Tibial artery (tissue), 4 donors: Measurements from ENCODE around the gene TRIM24.
"Not testable (repeated sequence)": the region's sequence is repeated elsewhere in the genome, so short reads cannot be mapped to it uniquely, and the experiment has no call there.

Experiments used
- DNase-seq, 2 donors: peaks; one replicate each; pipeline ENCODE4 v3.0.0-alpha.2; 2019
- H3K27ac ChIP-seq, 2 donors: fragments of 200-600 bp; sonication (generic) in 1 of 2; 1 replicate in 1 of 2; 2 replicates in 1 of 2; pipeline ENCODE4 v1.5.1; 2018 to 2019; ENCODE audit warnings: mild to moderate bottlenecking in 1 of 2
- H3K27me3 ChIP-seq, 2 donors: fragments of 200-600 bp; sonication (generic) in 1 of 2; one replicate each; pipeline versions ENCODE4 v1.5.1 to v1.6.0; 2016 to 2019
- H3K36me3 ChIP-seq, 3 donors: fragments of 200-600 bp; sonication (generic) in 2 of 3; one replicate each; pipeline ENCODE4 v1.5.1; 2016 to 2019; ENCODE audit warnings: mild to moderate bottlenecking in 2 of 3
- H3K4me1 ChIP-seq, 4 donors: fragments of 200-600 bp; sonication (generic) in 2 of 4; 1 replicate in 3 of 4; 2 replicates in 1 of 4; pipeline ENCODE4 v1.5.1; 2016 to 2019
- H3K4me3 ChIP-seq, 2 donors: fragments of 200-600 bp; sonication (generic) in 1 of 2; 1 replicate in 1 of 2; 2 replicates in 1 of 2; pipeline ENCODE4 v1.5.1; 2018 to 2019; ENCODE audit warnings: mild to moderate bottlenecking in 2 of 2
- H3K9me3 ChIP-seq, 3 donors: fragments of 200-600 bp; sonication (generic) in 1 of 3; one replicate each; pipeline ENCODE4 v1.5.1; 2016 to 2019
- intact Hi-C: fragments of 100-400 bp; cut with DNase I; formaldehyde crosslinking; loops from one replicate; pipeline ENCODE4 v1.15.0; 2023; ENCODE audit warnings: low total_unique reads
- TF ChIP-seq, protein P1 (sequence below), 2 experiments: fragments of 200-600 bp in 1 of 2; fragments of 450-650 bp in 1 of 2; IDR thresholded peaks; one replicate each; pipeline ENCODE4 v1.5.1; 2017 to 2019; ENCODE audit warnings: antibody characterized with exemption in 2 of 2, mild to moderate bottlenecking in 1 of 2, moderate library complexity in 1 of 2

Gene TRIM24

DNA sequence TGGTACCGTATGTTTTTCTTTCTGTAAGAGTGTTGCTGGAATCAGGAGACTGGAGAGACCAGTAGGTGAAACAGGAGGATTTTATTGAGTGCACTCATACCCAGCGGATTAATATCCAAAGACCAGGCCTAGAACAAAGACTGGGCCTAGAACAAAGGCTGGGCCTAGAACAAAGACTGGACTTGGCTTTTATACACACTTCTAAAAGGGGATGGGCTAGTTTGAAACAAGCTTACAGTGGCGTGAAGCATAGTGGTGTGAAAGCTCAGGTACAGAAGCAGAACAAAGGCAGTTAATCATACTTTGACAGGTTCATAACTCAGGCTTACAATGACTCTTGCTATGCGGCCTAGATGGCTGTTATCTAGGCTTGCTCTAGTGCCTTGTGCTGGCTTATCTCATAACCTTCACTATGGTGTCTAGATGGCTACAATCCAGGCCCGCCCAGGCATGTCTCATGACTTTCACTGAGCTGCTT is 67.7 kb downstream of the TRIM24 start:
- H3K36me3 ChIP-seq: peaks cover 49 to 56% (median 56%) of the 10 kb centered on the region in 3 donors
- DNase-seq: no peak

DNA sequence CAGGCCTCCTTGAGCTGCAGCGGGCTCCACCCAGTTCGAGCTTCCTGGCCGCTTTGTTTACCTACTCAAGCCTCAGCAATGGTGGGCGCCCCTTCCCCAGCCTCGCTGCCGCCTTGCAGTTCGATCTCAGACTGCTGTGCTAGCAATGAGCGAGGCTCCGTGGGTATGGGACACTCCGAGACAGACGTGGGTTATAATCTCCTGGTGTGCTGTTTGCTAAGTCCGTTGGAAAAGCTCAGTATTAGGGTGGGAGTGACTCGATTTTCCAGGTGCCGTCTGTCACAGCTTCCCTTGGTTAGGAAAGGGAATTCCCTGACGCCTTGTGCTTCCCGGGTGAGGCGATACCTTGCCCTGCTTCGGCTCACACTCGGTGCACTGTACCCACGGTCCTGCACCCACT is 76.8 kb downstream of the TRIM24 start:
- DNase-seq, intact Hi-C loops, H3K27ac ChIP-seq, H3K4me3 ChIP-seq, H3K4me1 ChIP-seq, H3K9me3 ChIP-seq, H3K27me3 ChIP-seq: not testable (repeated sequence)
- peaks cover 30 to 43% (median 43%) of the 10 kb centered on the region in 3 donors for H3K36me3 ChIP-seq

More for the DNA sequence above, 67.7 kb downstream of the TRIM24 start:
- H3K4me3 ChIP-seq: no peak overlapping the region
- no peak overlapping the region for H3K27ac ChIP-seq
- intact Hi-C loops: no loop called here
- H3K4me1 ChIP-seq: no peaks in the 10 kb centered on the region
- TF ChIP-seq, protein P1, sequence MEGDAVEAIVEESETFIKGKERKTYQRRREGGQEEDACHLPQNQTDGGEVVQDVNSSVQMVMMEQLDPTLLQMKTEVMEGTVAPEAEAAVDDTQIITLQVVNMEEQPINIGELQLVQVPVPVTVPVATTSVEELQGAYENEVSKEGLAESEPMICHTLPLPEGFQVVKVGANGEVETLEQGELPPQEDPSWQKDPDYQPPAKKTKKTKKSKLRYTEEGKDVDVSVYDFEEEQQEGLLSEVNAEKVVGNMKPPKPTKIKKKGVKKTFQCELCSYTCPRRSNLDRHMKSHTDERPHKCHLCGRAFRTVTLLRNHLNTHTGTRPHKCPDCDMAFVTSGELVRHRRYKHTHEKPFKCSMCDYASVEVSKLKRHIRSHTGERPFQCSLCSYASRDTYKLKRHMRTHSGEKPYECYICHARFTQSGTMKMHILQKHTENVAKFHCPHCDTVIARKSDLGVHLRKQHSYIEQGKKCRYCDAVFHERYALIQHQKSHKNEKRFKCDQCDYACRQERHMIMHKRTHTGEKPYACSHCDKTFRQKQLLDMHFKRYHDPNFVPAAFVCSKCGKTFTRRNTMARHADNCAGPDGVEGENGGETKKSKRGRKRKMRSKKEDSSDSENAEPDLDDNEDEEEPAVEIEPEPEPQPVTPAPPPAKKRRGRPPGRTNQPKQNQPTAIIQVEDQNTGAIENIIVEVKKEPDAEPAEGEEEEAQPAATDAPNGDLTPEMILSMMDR (IDR thresholded peaks at IDR 0.05): no peak
- H3K9me3 ChIP-seq: peaks cover 0 to 23% (median 13%) of the 10 kb centered on the region in 3 donors
- no peaks in the 10 kb centered on the region for H3K27me3 ChIP-seq

DNA sequence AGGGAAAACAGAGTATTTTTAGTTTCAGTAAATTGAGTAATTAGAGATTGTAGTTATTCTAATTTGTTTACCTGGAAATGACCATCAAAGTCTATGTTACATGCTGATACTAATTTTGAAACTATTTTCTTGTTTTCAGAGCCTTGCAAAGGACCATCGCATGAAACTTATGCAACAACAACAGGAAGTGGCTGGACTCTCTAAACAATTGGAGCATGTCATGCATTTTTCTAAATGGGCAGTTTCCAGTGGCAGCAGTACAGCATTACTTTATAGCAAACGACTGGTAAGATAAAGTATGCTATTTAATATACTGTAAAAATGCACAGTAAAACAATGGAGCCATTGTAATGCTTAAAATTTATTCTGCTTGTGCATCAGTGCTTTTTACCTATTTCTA is 78.5 kb downstream of the TRIM24 start:
- peaks cover 32 to 50% (median 49%) of the 10 kb centered on the region in 3 donors for H3K36me3 ChIP-seq
- no peak for DNase-seq
- no peaks in the 10 kb centered on the region for H3K4me1 ChIP-seq
- TF ChIP-seq, protein P1 (IDR thresholded peaks at IDR 0.05): no peak
- no peaks in the 10 kb centered on the region for H3K9me3 ChIP-seq
- no peak overlapping the region for H3K4me3 ChIP-seq
- intact Hi-C loops: no loop called here
- H3K27me3 ChIP-seq: no peaks in the 10 kb centered on the region
- H3K27ac ChIP-seq: no peak overlapping the region

DNA sequence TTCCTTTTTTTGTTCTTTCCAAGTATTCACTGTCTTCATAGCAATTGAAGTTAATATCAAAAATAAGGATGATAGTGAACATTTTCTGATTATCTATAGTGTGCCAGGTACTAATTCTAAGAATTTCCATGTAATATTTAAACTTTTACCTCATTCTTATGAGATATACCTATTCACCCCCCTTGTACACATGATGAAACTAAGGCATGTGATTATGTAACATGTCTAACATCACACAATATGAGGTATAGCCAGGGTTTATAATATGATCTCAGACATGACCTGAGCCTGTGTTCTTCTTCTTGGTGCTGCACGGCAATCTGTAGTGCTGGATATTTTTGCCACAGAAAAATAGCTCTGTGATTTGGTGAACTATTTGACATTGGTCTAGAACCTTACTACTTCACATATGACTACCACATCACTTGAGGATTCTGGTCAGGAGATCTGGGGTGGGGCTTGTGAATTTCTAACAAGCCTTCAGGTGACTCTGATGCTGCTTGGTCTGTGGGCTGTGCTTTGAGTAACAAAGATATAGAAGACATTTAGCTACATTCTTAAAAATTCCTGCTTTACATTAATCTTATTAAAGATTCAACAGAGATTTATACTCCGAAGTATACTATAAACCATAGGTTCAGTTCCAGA is 79.1 kb downstream of the TRIM24 start:
- TF ChIP-seq, protein P1 (IDR thresholded peaks at IDR 0.05): no peak
- Histone ChIP-seq H3K9me3 (no peaks in the 10 kb centered on the region), H3K4me1 (no peaks in the 10 kb centered on the region), H3K4me3 (no peak overlapping the region), H3K36me3 (peaks cover 32 to 54% (median 50%) of the 10 kb centered on the region in 3 donors), H3K27ac (no peak overlapping the region), H3K27me3 (no peaks in the 10 kb centered on the region)
- intact Hi-C loops: no loop called here
- DNase-seq: no peak

DNA sequence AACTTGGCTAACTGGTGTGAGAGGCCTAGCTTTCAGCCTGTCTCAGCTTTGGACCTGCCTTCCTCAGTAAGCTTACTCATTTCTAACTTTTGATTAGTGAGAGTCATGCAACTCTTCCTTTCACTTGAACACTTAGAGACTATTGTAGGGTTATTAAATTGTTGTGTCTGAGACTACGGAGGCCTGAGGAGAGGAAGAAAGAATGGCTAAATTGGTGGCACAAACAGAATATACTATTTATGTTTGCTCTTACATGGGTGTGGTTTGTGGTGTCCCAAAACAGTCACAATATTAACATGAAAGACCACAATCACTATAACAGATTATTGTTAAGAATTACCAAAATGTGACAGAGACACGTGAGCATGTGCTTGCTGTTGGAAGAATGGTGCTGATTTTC is 82.1 kb downstream of the TRIM24 start:
- H3K4me3 ChIP-seq: no peak overlapping the region
- intact Hi-C loops: no loop called here
- no peaks in the 10 kb centered on the region for H3K4me1 ChIP-seq
- DNase-seq: no peak
- TF ChIP-seq, protein P1 (IDR thresholded peaks at IDR 0.05): no peak
- H3K36me3 ChIP-seq: peaks cover 32 to 54% (median 39%) of the 10 kb centered on the region in 3 donors
- H3K27me3 ChIP-seq: no peaks in the 10 kb centered on the region
- no peak overlapping the region for H3K27ac ChIP-seq
- no peaks in the 10 kb centered on the region for H3K9me3 ChIP-seq

DNA sequence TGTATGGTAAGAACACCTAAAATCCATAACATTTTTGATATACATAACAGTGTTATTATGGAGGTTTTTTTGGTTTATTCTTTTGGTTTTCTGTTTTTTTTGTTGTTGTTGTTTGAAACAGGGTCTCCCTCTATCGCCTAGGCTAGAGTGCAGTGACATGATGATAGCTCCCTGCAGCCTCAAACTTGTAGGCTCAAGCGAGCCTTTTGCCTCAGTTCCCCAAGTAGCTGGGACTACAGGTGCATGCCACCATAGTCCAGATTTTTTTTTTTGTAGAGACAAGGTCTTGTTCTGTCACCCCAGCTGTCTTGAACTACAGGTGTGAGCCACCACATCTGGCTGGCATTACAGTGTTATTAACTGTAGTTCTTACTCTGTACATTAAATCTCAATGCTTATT is 83.7 kb downstream of the TRIM24 start:
- no peak overlapping the region for H3K4me3 ChIP-seq
- intact Hi-C loops: no loop called here
- DNase-seq: no peak
- H3K9me3 ChIP-seq: no peaks in the 10 kb centered on the region
- H3K27ac ChIP-seq: no peak overlapping the region
- TF ChIP-seq, protein P1 (IDR thresholded peaks at IDR 0.05): no peak
- H3K4me1 ChIP-seq: no peaks in the 10 kb centered on the region
- H3K36me3 ChIP-seq: peaks cover 33 to 54% (median 41%) of the 10 kb centered on the region in 3 donors
- H3K27me3 ChIP-seq: no peaks in the 10 kb centered on the region
